ENCODE measurements around the gene THOC1. TPM values are rescaled to one million over a fixed set of nuclear protein-coding genes. Genes with fewer than 3 reads are reported as not detected.

The THOC1 gene
- total RNA-seq, 5 donors from 2014 or later (not counting 1 experiment from before 2014, with no cell fraction given) = 50.7 to 88.5 (median 53.7) TPM

DNA sequence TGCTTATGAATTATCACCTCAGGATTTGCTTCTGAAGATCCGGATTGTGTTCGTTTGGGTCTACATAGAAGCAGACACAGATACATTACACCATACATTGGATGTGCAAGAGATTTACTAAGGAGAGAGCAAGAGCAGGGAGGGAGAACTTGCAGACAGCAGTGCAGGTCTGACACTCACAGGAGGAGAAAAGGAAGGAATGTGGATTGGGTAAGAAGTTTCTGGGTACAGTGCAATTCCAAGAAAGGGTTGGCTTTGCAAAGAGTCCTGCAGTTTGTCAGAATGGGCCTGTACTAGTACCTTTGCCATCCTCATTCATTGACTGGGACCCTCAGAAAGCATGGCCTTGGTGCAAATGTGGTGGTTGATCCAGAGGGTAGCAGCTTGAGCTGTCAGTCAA lies 4.8 kb upstream of the THOC1 start:
- peaks cover 3 to 9% of the 10 kb centered on the region in 2 experiments for H3K4me1 ChIP-seq (ENCODE audit: control insufficient read depth in 1 of 2, extremely low read depth in 1 of 2, insufficient read depth in 2 of 2, low read length in 2 of 2)
- peaks cover 0 to 6% of the 10 kb centered on the region in 2 donors for H3K27me3 Mint-ChIP-seq
- no peak overlapping the region for H3K4me3 ChIP-seq (ENCODE audit: control insufficient read depth in 1 of 2, extremely low read depth in 1 of 2, low read length in 1 of 2)
- POLR2A ChIA-PET = interaction anchor here in 1 of 2 donors (0.6 kb wide), 1 partner anchor 125 kb away, joined by 5 read pairs; no protein-coding TSS in a partner anchor
- no peak overlapping the region for H3K27ac Mint-ChIP-seq
- H3K27me3 ChIP-seq (replicated peaks in 1 of 2; ENCODE audit: control insufficient read depth in 2 of 2, extremely low read depth in 1 of 2, insufficient read depth in 2 of 2, low read length in 1 of 2) = no peaks in the 10 kb centered on the region
- no peaks in the 10 kb centered on the region for H3K9me3 ChIP-seq
- peaks cover 18 to 23% (median 19%) of the 10 kb centered on the region in 3 donors for H3K4me1 Mint-ChIP-seq
- ATAC-seq (replicated peaks in 1 of 4) (no peak), DNase-seq (no peak)
- H3K4me3 Mint-ChIP-seq = no peak overlapping the region
- no peaks in the 10 kb centered on the region for H3K36me3 Mint-ChIP-seq
- WGBS (ENCODE audit: insufficient coverage) = no CpG with 5 or more reads among the region's 2 CpGs
- no peaks in the 10 kb centered on the region for H3K36me3 ChIP-seq (ENCODE audit: control insufficient read depth in 2 of 2, extremely low read depth in 1 of 2, insufficient read depth in 1 of 2, low read length in 1 of 2)
- H3K27ac ChIP-seq (ENCODE audit: low read length) = no peak overlapping the region
- H3K9me3 Mint-ChIP-seq = peaks cover 0 to 6% (median 0%) of the 10 kb centered on the region in 3 donors
- CTCF ChIA-PET = no interaction called here

DNA sequence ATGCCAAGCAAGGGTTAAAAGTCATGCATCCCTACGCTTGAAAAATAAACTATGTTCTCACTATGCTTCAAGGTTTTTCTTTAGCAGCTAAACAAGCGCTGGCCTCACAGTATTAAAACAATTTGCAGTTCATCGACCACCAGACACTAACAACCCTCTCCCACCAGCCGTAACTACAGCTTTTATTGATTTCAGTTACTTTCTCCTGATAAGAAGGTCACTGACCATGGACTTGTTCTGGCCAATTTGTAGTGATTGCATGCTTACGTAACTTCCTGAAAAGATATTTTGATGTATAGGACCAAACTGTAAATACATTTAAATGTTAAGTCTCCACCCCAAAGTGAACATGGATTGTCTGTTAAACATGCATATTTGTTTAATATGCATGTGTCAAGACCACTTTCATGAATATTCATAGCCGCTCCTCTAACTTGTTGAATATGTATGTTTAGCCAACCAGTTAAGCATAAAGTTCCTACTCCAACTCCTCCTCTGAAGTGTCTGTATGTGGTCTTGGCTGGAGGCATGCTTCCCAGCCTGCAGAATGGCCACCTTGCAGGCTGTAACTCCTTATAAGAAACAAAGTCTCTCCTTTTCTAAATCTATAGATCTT lies 1.7 kb upstream of the THOC1 start:
- no peak overlapping the region for H3K27ac Mint-ChIP-seq
- no peaks in the 10 kb centered on the region for H3K27me3 ChIP-seq (replicated peaks in 1 of 2; ENCODE audit: control insufficient read depth in 2 of 2, extremely low read depth in 1 of 2, insufficient read depth in 2 of 2, low read length in 1 of 2)
- no peak overlapping the region for H3K27ac ChIP-seq (ENCODE audit: low read length)
- H3K9me3 ChIP-seq = no peaks in the 10 kb centered on the region
- H3K4me3 Mint-ChIP-seq = peak overlapping the region; percentile 96 to 100 (median 99)
- H3K4me1 Mint-ChIP-seq = peaks cover 36 to 39% (median 38%) of the 10 kb centered on the region in 3 donors
- H3K9me3 Mint-ChIP-seq = no peaks in the 10 kb centered on the region
- CTCF ChIA-PET = interaction anchor here in 1 of 2 donors (1.4 kb wide), 1 partner anchor 11 kb away, joined by 3 read pairs; no protein-coding TSS in a partner anchor
- ATAC-seq (replicated peaks in 1 of 4) = no peak
- H3K4me3 ChIP-seq (ENCODE audit: control insufficient read depth in 1 of 2, extremely low read depth in 1 of 2, low read length in 1 of 2) = no peak overlapping the region
- H3K36me3 Mint-ChIP-seq = peaks cover under 1% of the 10 kb centered on the region
- H3K4me1 ChIP-seq (ENCODE audit: control insufficient read depth in 1 of 2, extremely low read depth in 1 of 2, insufficient read depth in 2 of 2, low read length in 2 of 2) = peaks cover 7 to 19% of the 10 kb centered on the region in 2 experiments
- WGBS (ENCODE audit: insufficient coverage) = 97% methylated on average over 4 of the region's 6 CpGs
- DNase-seq = no peak
- no peaks in the 10 kb centered on the region for H3K27me3 Mint-ChIP-seq
- POLR2A ChIA-PET = interaction anchor here in 1 of 2 donors (0.7 kb wide), 1 partner anchor 126 kb away, joined by 4 read pairs; no protein-coding TSS in a partner anchor
- H3K36me3 ChIP-seq (ENCODE audit: control insufficient read depth in 2 of 2, extremely low read depth in 1 of 2, insufficient read depth in 1 of 2, low read length in 1 of 2) = no peaks in the 10 kb centered on the region

DNA sequence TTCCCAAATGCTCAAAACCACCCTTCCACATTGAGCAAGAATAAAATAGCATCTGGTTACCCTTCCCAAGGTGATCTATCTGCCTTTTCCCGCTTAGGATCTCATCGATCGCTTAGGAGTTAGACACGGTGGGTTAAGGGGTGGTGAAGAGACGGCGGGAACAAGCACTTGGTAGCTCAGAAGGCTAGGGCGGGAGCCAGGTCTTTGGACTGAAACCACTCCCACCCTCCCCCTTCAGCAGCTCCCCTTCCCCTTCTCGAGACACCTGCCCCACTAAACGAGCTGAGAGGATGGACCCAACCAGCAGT lies 513 bp downstream of the THOC1 start:
- Histone ChIP-seq H3K4me3 (ENCODE audit: control insufficient read depth in 1 of 2, extremely low read depth in 1 of 2, low read length in 1 of 2) (peak overlapping the region; percentile 92 to 95), H3K27ac (ENCODE audit: low read length) (peak overlapping the region; percentile 97), H3K4me1 (ENCODE audit: control insufficient read depth in 1 of 2, extremely low read depth in 1 of 2, insufficient read depth in 2 of 2, low read length in 2 of 2) (peaks cover 7 to 19% of the 10 kb centered on the region in 2 experiments), H3K9me3 (no peaks in the 10 kb centered on the region), H3K36me3 (ENCODE audit: control insufficient read depth in 2 of 2, extremely low read depth in 1 of 2, insufficient read depth in 1 of 2, low read length in 1 of 2) (peaks cover 0 to 11% of the 10 kb centered on the region in 2 donors), H3K27me3 (replicated peaks in 1 of 2; ENCODE audit: control insufficient read depth in 2 of 2, extremely low read depth in 1 of 2, insufficient read depth in 2 of 2, low read length in 1 of 2) (no peaks in the 10 kb centered on the region)
- H3K4me1 Mint-ChIP-seq = peaks cover 36 to 39% (median 38%) of the 10 kb centered on the region in 3 donors
- peak overlapping the region; percentile 96 to 99 for H3K27ac Mint-ChIP-seq
- CTCF ChIA-PET = interaction anchor here in 1 of 2 donors (0.6 to 1.4 kb wide), 3 partner anchors 12 to 47 kb away, joined by 3 read pairs; no protein-coding TSS in a partner anchor
- DNase-seq = no peak
- H3K9me3 Mint-ChIP-seq = no peaks in the 10 kb centered on the region
- WGBS (ENCODE audit: insufficient coverage) = 0% methylated on average over 2 of the region's 9 CpGs
- POLR2A ChIA-PET = interaction anchor here (0.7 to 1.6 kb wide), 4 partner anchors 8 to 565 kb away, joined by 3 to 6 read pairs (median 4); no protein-coding TSS in a partner anchor
- no peaks in the 10 kb centered on the region for H3K27me3 Mint-ChIP-seq
- ATAC-seq (replicated peaks in 1 of 4) = no peak
- peaks cover 15% of the 10 kb centered on the region for H3K36me3 Mint-ChIP-seq
- H3K4me3 Mint-ChIP-seq = peak overlapping the region; percentile 96 to 100 (median 99)

DNA sequence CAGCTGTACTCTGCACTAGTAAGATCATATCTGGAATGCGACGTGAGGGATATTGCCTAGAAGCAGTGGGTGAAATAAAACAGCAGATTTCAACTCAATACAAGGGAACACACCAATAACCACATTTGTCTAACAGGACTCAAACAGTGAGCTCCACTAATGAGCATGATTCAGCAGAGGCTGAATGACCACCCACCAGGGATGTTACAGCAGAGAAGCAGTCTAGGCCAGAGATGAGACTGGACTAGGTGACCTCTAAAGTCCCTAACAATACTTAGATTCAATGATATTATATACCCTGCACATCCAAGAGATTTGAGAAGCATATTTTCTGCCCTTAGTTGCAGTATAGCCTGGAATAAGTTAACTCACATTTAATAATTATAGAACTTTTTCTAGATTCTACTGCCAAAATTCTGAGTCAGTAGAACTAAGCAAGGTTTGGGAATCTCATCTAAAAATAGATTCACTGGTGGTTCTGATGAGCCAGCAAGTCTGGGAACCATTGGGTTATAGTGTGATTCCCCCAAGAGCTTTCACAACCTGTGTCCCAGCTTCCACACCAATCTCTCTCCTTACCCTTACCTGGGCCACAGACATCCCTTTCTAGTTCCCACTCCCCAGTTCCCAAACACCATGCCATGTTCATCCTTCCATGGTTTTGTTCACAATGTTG lies 6.3 kb downstream of the THOC1 start:
- peaks cover 46% of the 10 kb centered on the region for H3K36me3 Mint-ChIP-seq
- Histone ChIP-seq H3K27me3 (replicated peaks in 1 of 2; ENCODE audit: control insufficient read depth in 2 of 2, extremely low read depth in 1 of 2, insufficient read depth in 2 of 2, low read length in 1 of 2) (no peaks in the 10 kb centered on the region), H3K9me3 (no peaks in the 10 kb centered on the region), H3K4me1 (ENCODE audit: control insufficient read depth in 1 of 2, extremely low read depth in 1 of 2, insufficient read depth in 2 of 2, low read length in 2 of 2) (peaks cover 0 to 4% of the 10 kb centered on the region in 2 experiments), H3K4me3 (ENCODE audit: control insufficient read depth in 1 of 2, extremely low read depth in 1 of 2, low read length in 1 of 2) (no peak overlapping the region), H3K27ac (ENCODE audit: low read length) (no peak overlapping the region), H3K36me3 (ENCODE audit: control insufficient read depth in 2 of 2, extremely low read depth in 1 of 2, insufficient read depth in 1 of 2, low read length in 1 of 2) (peaks cover 6 to 51% of the 10 kb centered on the region in 2 donors)
- H3K27ac Mint-ChIP-seq = no peak overlapping the region
- peaks cover 9 to 14% (median 11%) of the 10 kb centered on the region in 3 donors for H3K4me1 Mint-ChIP-seq
- no peaks in the 10 kb centered on the region for H3K9me3 Mint-ChIP-seq
- no peak for DNase-seq
- CTCF ChIA-PET = no interaction called here
- no CpG with 5 or more reads among the region's 2 CpGs for WGBS (ENCODE audit: insufficient coverage)
- POLR2A ChIA-PET = interaction anchor here in 1 of 2 donors (1.0 kb wide), 1 partner anchor 14 kb away, joined by 3 read pairs; no protein-coding TSS in a partner anchor
- H3K4me3 Mint-ChIP-seq = no peak overlapping the region
- H3K27me3 Mint-ChIP-seq = no peaks in the 10 kb centered on the region
- no peak for ATAC-seq (replicated peaks in 1 of 4)

DNA sequence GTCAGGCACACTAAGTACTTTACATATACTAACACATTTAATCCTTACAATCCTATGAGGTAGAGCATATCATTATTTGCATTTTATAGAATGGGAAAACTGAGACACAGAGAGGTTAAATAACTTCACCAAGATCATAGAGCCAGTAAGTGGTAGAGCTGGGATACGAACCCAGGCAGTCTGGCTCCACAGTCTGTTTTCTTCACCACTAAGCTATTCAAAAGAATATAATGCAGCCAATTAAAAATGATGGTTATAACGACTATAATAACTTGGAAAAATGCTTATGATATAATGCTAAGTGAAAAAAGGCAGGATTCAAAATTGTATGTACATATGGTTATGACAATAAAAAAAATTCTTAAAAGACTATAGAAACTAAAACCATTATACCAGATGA lies 7.3 kb downstream of the THOC1 start:
- H3K27ac Mint-ChIP-seq = no peak overlapping the region

DNA sequence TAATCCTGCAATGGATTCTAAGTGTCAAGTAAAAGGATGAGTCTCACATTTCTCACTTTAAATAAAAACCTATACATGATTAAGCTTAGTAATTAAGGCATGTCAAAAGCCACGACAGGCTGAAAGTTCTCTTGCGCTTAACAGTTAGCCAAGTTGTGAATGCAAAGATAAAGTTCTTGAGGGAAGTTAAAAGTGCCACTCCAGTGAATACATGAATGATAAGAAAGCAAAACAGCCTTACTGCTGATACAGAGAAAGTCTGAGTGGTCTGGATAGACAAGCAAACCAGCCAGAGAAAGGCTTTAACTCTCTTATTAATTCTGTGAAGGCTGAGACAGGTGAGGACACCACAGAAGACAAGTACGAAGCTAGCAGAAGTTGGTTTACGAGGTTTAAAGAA lies 12.7 kb downstream of the THOC1 start:
- WGBS (ENCODE audit: insufficient coverage) = no CpG with 5 or more reads among the region's 4 CpGs
- DNase-seq (no peak), ATAC-seq (replicated peaks in 1 of 4) (no peak)
- Mint-ChIP-seq H3K27me3 (no peaks in the 10 kb centered on the region), H3K36me3 (peaks cover 66% of the 10 kb centered on the region), H3K27ac (no peak overlapping the region), H3K4me1 (no peaks in the 10 kb centered on the region), H3K4me3 (no peak overlapping the region), H3K9me3 (no peaks in the 10 kb centered on the region)
- Histone ChIP-seq H3K4me3 (ENCODE audit: control insufficient read depth in 1 of 2, extremely low read depth in 1 of 2, low read length in 1 of 2) (no peak overlapping the region), H3K27ac (ENCODE audit: low read length) (no peak overlapping the region), H3K4me1 (ENCODE audit: control insufficient read depth in 1 of 2, extremely low read depth in 1 of 2, insufficient read depth in 2 of 2, low read length in 2 of 2) (no peaks in the 10 kb centered on the region), H3K36me3 (ENCODE audit: control insufficient read depth in 2 of 2, extremely low read depth in 1 of 2, insufficient read depth in 1 of 2, low read length in 1 of 2) (peaks cover 0 to 75% of the 10 kb centered on the region in 2 donors), H3K9me3 (no peaks in the 10 kb centered on the region), H3K27me3 (replicated peaks in 1 of 2; ENCODE audit: control insufficient read depth in 2 of 2, extremely low read depth in 1 of 2, insufficient read depth in 2 of 2, low read length in 1 of 2) (no peaks in the 10 kb centered on the region)
- CTCF ChIA-PET = interaction anchor here in 1 of 2 donors (1.3 kb wide), 1 partner anchor 12 kb away, joined by 3 read pairs; the partner anchor contains the start of gene THOC1
- POLR2A ChIA-PET = no interaction called here

More for the DNA sequence above, 7.3 kb downstream of the THOC1 start:
- no peak for ATAC-seq (replicated peaks in 1 of 4)
- H3K27me3 ChIP-seq (replicated peaks in 1 of 2; ENCODE audit: control insufficient read depth in 2 of 2, extremely low read depth in 1 of 2, insufficient read depth in 2 of 2, low read length in 1 of 2) = no peaks in the 10 kb centered on the region
- H3K27ac ChIP-seq (ENCODE audit: low read length) = no peak overlapping the region
- no peaks in the 10 kb centered on the region for H3K27me3 Mint-ChIP-seq
- H3K9me3 Mint-ChIP-seq = no peaks in the 10 kb centered on the region
- no peak overlapping the region for H3K4me3 ChIP-seq (ENCODE audit: control insufficient read depth in 1 of 2, extremely low read depth in 1 of 2, low read length in 1 of 2)
- H3K36me3 Mint-ChIP-seq = peaks cover 54% of the 10 kb centered on the region
- ChIA-PET CTCF (no interaction called here), POLR2A (no interaction called here)
- peaks cover 6 to 60% of the 10 kb centered on the region in 2 donors for H3K36me3 ChIP-seq (ENCODE audit: control insufficient read depth in 2 of 2, extremely low read depth in 1 of 2, insufficient read depth in 1 of 2, low read length in 1 of 2)
- no peak for DNase-seq
- no peaks in the 10 kb centered on the region for H3K9me3 ChIP-seq
- peaks cover 0 to 6% (median 2%) of the 10 kb centered on the region in 3 donors for H3K4me1 Mint-ChIP-seq
- no peaks in the 10 kb centered on the region for H3K4me1 ChIP-seq (ENCODE audit: control insufficient read depth in 1 of 2, extremely low read depth in 1 of 2, insufficient read depth in 2 of 2, low read length in 2 of 2)
- WGBS (ENCODE audit: insufficient coverage) = no CpG with 5 or more reads among the region's 2 CpGs
- H3K4me3 Mint-ChIP-seq = no peak overlapping the region
